Calu3 (cell line): ENCODE measurements around the gene DUSP9. TPM values are rescaled to one million over a fixed set of nuclear protein-coding genes. Genes with fewer than 3 reads are reported as not detected.
"Not testable (repeated sequence)": the region's sequence is repeated elsewhere in the genome, so short reads cannot be mapped to it uniquely, and the experiment has no call there.

Source experiments
- BruUV-seq: library from RNA; stranded (reverse); fragments of 400-500 nt; replicated peaks from 2 replicates; lab custom pipeline; 2021; lab: Mats Ljungman, UMichigan
- CTCF ChIA-PET: fragments of 300-600 bp; sonication (Branson Sonifier 250); formaldehyde crosslinking; loops from one replicate; lab custom pipeline; 2022; ENCODE audit warnings: antibody characterized with exemption; lab: Charles Lee
- DNase-seq: peaks from one replicate; pipeline ENCODE4 v3.0.0; 2022
- H3K27ac Mint-ChIP-seq: one replicate; pipeline ENCODE4 v1.8.0; 2022; ENCODE audit warnings: mixed read lengths; ENCODE audit not compliant: unreplicated experiment
- H3K27me3 Mint-ChIP-seq: one replicate; pipeline ENCODE4 v1.8.0; 2022; ENCODE audit warnings: mixed read lengths; ENCODE audit not compliant: unreplicated experiment
- H3K36me3 Mint-ChIP-seq: one replicate; pipeline ENCODE4 v1.8.0; 2022; ENCODE audit warnings: mild to moderate bottlenecking, moderate library complexity, mixed read lengths; ENCODE audit not compliant: insufficient read depth, unreplicated experiment
- H3K4me1 Mint-ChIP-seq: one replicate; pipeline ENCODE4 v1.8.0; 2022; ENCODE audit warnings: mild to moderate bottlenecking, low read depth, mixed read lengths; ENCODE audit not compliant: unreplicated experiment
- H3K4me3 Mint-ChIP-seq: one replicate; pipeline ENCODE4 v1.8.0; 2022; ENCODE audit warnings: mild to moderate bottlenecking, low read depth, moderate library complexity, mixed read lengths; ENCODE audit not compliant: unreplicated experiment
- H3K9me3 Mint-ChIP-seq: one replicate; pipeline ENCODE4 v1.8.0; 2022; ENCODE audit warnings: low read depth, mixed read lengths; ENCODE audit not compliant: unreplicated experiment
- CTCF ChIP-seq: fragments of 200-600 bp; IDR thresholded peaks from one replicate; pipeline ENCODE4 v1.8.0; 2022; ENCODE audit warnings: antibody characterized with exemption; ENCODE audit not compliant: unreplicated experiment
- intact Hi-C: fragments of 100-400 bp; cut with micrococcal nuclease; formaldehyde crosslinking; loops from one replicate; pipeline ENCODE4 v1.10.0; 2022; ENCODE audit not compliant: unreplicated experiment
- total RNA-seq: library from RNA; stranded (reverse); gene quantifications from 2 replicates; pipeline ENCODE4 v1.2.3, GENCODE V29; 2022

The DUSP9 gene
- total RNA-seq, 1 experiment from 2014 or later, result 0.19 TPM

- Mint-ChIP-seq H3K27ac (peak overlapping the region; percentile 29), H3K27me3 (no peaks in the 10 kb centered on the region), H3K4me1 (no peaks in the 10 kb centered on the region), H3K4me3 (peak overlapping the region; percentile 31), H3K9me3 (no peaks in the 10 kb centered on the region), H3K36me3 (peaks cover 52% of the 10 kb centered on the region)
- no peak for TF ChIP-seq CTCF
- no TSS peak for BruUV-seq
- intact Hi-C loops, result no loop called here
- DNase-seq, result no peak
- CTCF ChIA-PET, result no interaction called here
These were observed 45.7 kb downstream of the DUSP9 start for GRCh38 chrX:153692611-153693156.

GRCh38 chrX:153693216-153694086, 46.4 kb downstream of the DUSP9 start:
- BruUV-seq, result no TSS peak
- no peak for TF ChIP-seq CTCF
- no peak for DNase-seq
- Mint-ChIP-seq H3K27me3 (no peaks in the 10 kb centered on the region), H3K36me3 (peaks cover 56% of the 10 kb centered on the region), H3K4me1 (no peaks in the 10 kb centered on the region), H3K27ac (no peak overlapping the region), H3K9me3 (no peaks in the 10 kb centered on the region), H3K4me3 (no peak overlapping the region)
- CTCF ChIA-PET, result no interaction called here
- intact Hi-C loops, result no loop called here

GRCh38 chrX:153694256-153694655, 47.3 kb downstream of the DUSP9 start:
- H3K9me3 Mint-ChIP-seq, H3K27me3 Mint-ChIP-seq, H3K27ac Mint-ChIP-seq, H3K4me3 Mint-ChIP-seq, intact Hi-C loops, H3K4me1 Mint-ChIP-seq, DNase-seq, CTCF ChIA-PET, BruUV-seq: not testable (repeated sequence)
- H3K36me3 Mint-ChIP-seq, result peaks cover 64% of the 10 kb centered on the region

GRCh38 chrX:153694687-153695270, 47.8 kb downstream of the DUSP9 start:
- CTCF ChIA-PET, result no interaction called here
- Mint-ChIP-seq H3K4me3 (no peak overlapping the region), H3K36me3 (peaks cover 69% of the 10 kb centered on the region), H3K27ac (no peak overlapping the region), H3K9me3 (no peaks in the 10 kb centered on the region), H3K27me3 (no peaks in the 10 kb centered on the region), H3K4me1 (no peaks in the 10 kb centered on the region)
- intact Hi-C loops, result no loop called here
- no peak for TF ChIP-seq CTCF
- no TSS peak for BruUV-seq
- DNase-seq, result no peak
